ENCODE data around the gene NR2F6. TPM values are rescaled to one million over a fixed set of nuclear protein-coding genes. Genes with fewer than 3 reads are reported as not detected.
"Not testable (repeated sequence)": the region's sequence is repeated elsewhere in the genome, so short reads cannot be mapped to it uniquely, and the experiment has no call there.

Gene NR2F6
- polyA plus RNA-seq, 1 donor = 61.1 TPM

- WGBS (ENCODE audit: insufficient coverage, low lambda C conversion rate) = no CpG with 5 or more reads among the region's 7 CpGs
- H3K27ac ChIP-seq (ENCODE audit: low read length) = no peak overlapping the region
- H3K4me3 ChIP-seq (ENCODE audit: low read length) = no peak overlapping the region
These were observed 37.8 kb upstream of the NR2F6 start for GRCh38 chr19:17283504-17283996.

DNA sequence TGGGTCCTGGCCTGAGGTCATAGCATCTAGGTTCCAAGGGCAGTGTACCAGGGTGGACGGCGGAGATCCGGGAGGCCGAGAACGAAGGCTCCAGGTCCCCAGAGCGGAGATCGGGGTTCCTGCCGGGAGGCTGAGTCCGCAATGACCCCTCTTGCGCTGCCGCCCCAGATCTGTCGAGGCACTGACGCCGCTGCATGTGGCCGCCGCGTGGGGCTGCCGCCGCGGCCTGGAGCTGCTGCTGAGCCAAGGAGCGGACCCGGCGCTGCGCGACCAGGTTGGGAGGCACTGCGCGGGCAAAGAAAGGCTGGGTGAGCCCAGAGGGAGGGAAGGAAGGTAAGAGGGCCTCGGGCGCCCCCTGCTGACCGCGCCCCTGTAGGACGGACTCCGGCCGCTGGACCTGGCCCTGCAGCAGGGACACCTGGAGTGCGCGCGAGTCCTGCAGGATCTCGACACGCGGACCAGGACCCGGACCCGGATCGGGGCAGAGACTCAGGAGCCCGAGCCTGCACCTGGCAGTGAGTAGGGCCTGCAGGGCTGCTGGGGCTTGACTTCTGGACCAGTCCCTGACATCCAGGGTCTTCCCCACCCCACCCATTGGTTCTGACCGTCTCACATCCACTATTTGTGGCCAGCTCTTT, 36.9 kb upstream of the NR2F6 start:
- peaks cover 10% of the 10 kb centered on the region for H3K4me1 ChIP-seq (ENCODE audit: control insufficient read depth, insufficient read depth, low read length)
- WGBS (ENCODE audit: insufficient coverage, low lambda C conversion rate) = no CpG with 5 or more reads among the region's 45 CpGs
- peaks cover 12% of the 10 kb centered on the region for H3K36me3 ChIP-seq (ENCODE audit: control insufficient read depth, insufficient read depth, low read length)
- H3K9me3 ChIP-seq (ENCODE audit: control insufficient read depth, low read depth, low read length) = peaks cover 10% of the 10 kb centered on the region
- no peak overlapping the region for H3K4me3 ChIP-seq (ENCODE audit: low read length)
- no peak overlapping the region for H3K27ac ChIP-seq (ENCODE audit: low read length)
- peaks cover 17% of the 10 kb centered on the region for H3K27me3 ChIP-seq (ENCODE audit: control insufficient read depth, insufficient read depth, low read length)
- DNase-seq = peak; percentile 72 to 80

More at GRCh38 chr19:17283504-17283996, 37.8 kb upstream of the NR2F6 start:
- peaks cover 17% of the 10 kb centered on the region for H3K27me3 ChIP-seq (ENCODE audit: control insufficient read depth, insufficient read depth, low read length)
- peaks cover 10% of the 10 kb centered on the region for H3K9me3 ChIP-seq (ENCODE audit: control insufficient read depth, low read depth, low read length)
- peaks cover 10% of the 10 kb centered on the region for H3K4me1 ChIP-seq (ENCODE audit: control insufficient read depth, insufficient read depth, low read length)
- peaks cover 12% of the 10 kb centered on the region for H3K36me3 ChIP-seq (ENCODE audit: control insufficient read depth, insufficient read depth, low read length)
- DNase-seq = no peak

GRCh38 chr19:17281391-17282304, 35.9 kb upstream of the NR2F6 start, which contains the start of gene ANKLE1:
TSS of gene ANKLE1 (plus strand) at chr19:17281901. CDS start at chr19:17281921, 20 bp downstream.
- peaks cover 10% of the 10 kb centered on the region for H3K9me3 ChIP-seq (ENCODE audit: control insufficient read depth, low read depth, low read length)
- peak within 1 kb of the TSS; percentile 13 for H3K4me3 ChIP-seq (ENCODE audit: low read length)
- H3K36me3 ChIP-seq (ENCODE audit: control insufficient read depth, insufficient read depth, low read length) = peaks cover 19% of the 10 kb centered on the region
- WGBS (ENCODE audit: insufficient coverage, low lambda C conversion rate) = no CpG with 5 or more reads among the region's 75 CpGs
- no peak within 1 kb of the TSS for H3K27ac ChIP-seq (ENCODE audit: low read length)
- peak in 1 of 2 donors; percentile 30 for DNase-seq
- H3K27me3 ChIP-seq (ENCODE audit: control insufficient read depth, insufficient read depth, low read length) = peaks cover 17% of the 10 kb centered on the region
- H3K4me1 ChIP-seq (ENCODE audit: control insufficient read depth, insufficient read depth, low read length) = peaks cover 10% of the 10 kb centered on the region

- peaks cover 10% of the 10 kb centered on the region for H3K4me1 ChIP-seq (ENCODE audit: control insufficient read depth, insufficient read depth, low read length)
- peaks cover 39% of the 10 kb centered on the region for H3K36me3 ChIP-seq (ENCODE audit: control insufficient read depth, insufficient read depth, low read length)
- peaks cover 10% of the 10 kb centered on the region for H3K9me3 ChIP-seq (ENCODE audit: control insufficient read depth, low read depth, low read length)
- H3K4me3 ChIP-seq (ENCODE audit: low read length) = no peak overlapping the region
- H3K27me3 ChIP-seq (ENCODE audit: control insufficient read depth, insufficient read depth, low read length) = peaks cover 17% of the 10 kb centered on the region
- WGBS (ENCODE audit: insufficient coverage, low lambda C conversion rate) = no CpG with 5 or more reads among the region's 3 CpGs
- no peak overlapping the region for H3K27ac ChIP-seq (ENCODE audit: low read length)
- DNase-seq = no peak
These were observed 33.7 kb upstream of the NR2F6 start for GRCh38 chr19:17279436-17279835.

GRCh38 chr19:17275441-17276175, 29.9 kb upstream of the NR2F6 start:
- Histone ChIP-seq H3K4me1 (ENCODE audit: control insufficient read depth, insufficient read depth, low read length) (no peaks in the 10 kb centered on the region), H3K27ac (ENCODE audit: low read length) (no peak overlapping the region), H3K9me3 (ENCODE audit: control insufficient read depth, low read depth, low read length) (no peaks in the 10 kb centered on the region), H3K36me3 (ENCODE audit: control insufficient read depth, insufficient read depth, low read length) (peaks cover 60% of the 10 kb centered on the region), H3K4me3 (ENCODE audit: low read length) (no peak overlapping the region), H3K27me3 (ENCODE audit: control insufficient read depth, insufficient read depth, low read length) (no peaks in the 10 kb centered on the region)
- no peak for DNase-seq
- no CpG with 5 or more reads among the region's 19 CpGs for WGBS (ENCODE audit: insufficient coverage, low lambda C conversion rate)

GRCh38 chr19:17274892-17275291, 29.2 kb upstream of the NR2F6 start:
- not testable (repeated sequence) for DNase-seq; H3K27ac ChIP-seq (ENCODE audit: low read length); H3K4me1 ChIP-seq (ENCODE audit: control insufficient read depth, insufficient read depth, low read length); H3K27me3 ChIP-seq (ENCODE audit: control insufficient read depth, insufficient read depth, low read length); H3K9me3 ChIP-seq (ENCODE audit: control insufficient read depth, low read depth, low read length); H3K4me3 ChIP-seq (ENCODE audit: low read length)
- peaks cover 63% of the 10 kb centered on the region for H3K36me3 ChIP-seq (ENCODE audit: control insufficient read depth, insufficient read depth, low read length)
- no CpG with 5 or more reads among the region's 3 CpGs for WGBS (ENCODE audit: insufficient coverage, low lambda C conversion rate)

- no peak for DNase-seq
- peaks cover 23% of the 10 kb centered on the region for H3K36me3 ChIP-seq (ENCODE audit: control insufficient read depth, insufficient read depth, low read length)
These were observed 23.0 kb upstream of the NR2F6 start for GRCh38 chr19:17268754-17269153.

GRCh38 chr19:17266975-17267788, 21.5 kb upstream of the NR2F6 start, which contains the start of gene BABAM1:
TSS of gene BABAM1 (plus strand) at chr19:17267443. CDS start at chr19:17268807, 1,364 bp downstream.
- Histone ChIP-seq H3K4me3 (ENCODE audit: low read length) (peak within 1 kb of the TSS; percentile 78), H3K27ac (ENCODE audit: low read length) (peak within 1 kb of the TSS; percentile 35), H3K27me3 (ENCODE audit: control insufficient read depth, insufficient read depth, low read length) (no peaks in the 10 kb centered on the region), H3K36me3 (ENCODE audit: control insufficient read depth, insufficient read depth, low read length) (peaks cover 16% of the 10 kb centered on the region), H3K9me3 (ENCODE audit: control insufficient read depth, low read depth, low read length) (no peaks in the 10 kb centered on the region), H3K4me1 (ENCODE audit: control insufficient read depth, insufficient read depth, low read length) (peaks cover 6% of the 10 kb centered on the region)
- DNase-seq = peak; percentile 97 to 98
- WGBS (ENCODE audit: insufficient coverage, low lambda C conversion rate) = 0% methylated on average over 2 of the region's 27 CpGs

More at GRCh38 chr19:17268754-17269153, 23.0 kb upstream of the NR2F6 start:
- Histone ChIP-seq H3K27me3 (ENCODE audit: control insufficient read depth, insufficient read depth, low read length) (no peaks in the 10 kb centered on the region), H3K27ac (ENCODE audit: low read length) (no peak overlapping the region), H3K4me3 (ENCODE audit: low read length) (no peak overlapping the region), H3K9me3 (ENCODE audit: control insufficient read depth, low read depth, low read length) (no peaks in the 10 kb centered on the region), H3K4me1 (ENCODE audit: control insufficient read depth, insufficient read depth, low read length) (peaks cover 6% of the 10 kb centered on the region)
- WGBS (ENCODE audit: insufficient coverage, low lambda C conversion rate) = no CpG with 5 or more reads among the region's 13 CpGs

GRCh38 chr19:17266589-17266974, 20.9 kb upstream of the NR2F6 start:
- H3K27me3 ChIP-seq (ENCODE audit: control insufficient read depth, insufficient read depth, low read length) = no peaks in the 10 kb centered on the region
- H3K9me3 ChIP-seq (ENCODE audit: control insufficient read depth, low read depth, low read length) = no peaks in the 10 kb centered on the region
- 63% methylated on average over 4 of the region's 12 CpGs for WGBS (ENCODE audit: insufficient coverage, low lambda C conversion rate)
- H3K4me1 ChIP-seq (ENCODE audit: control insufficient read depth, insufficient read depth, low read length) = peaks cover 6% of the 10 kb centered on the region
- no peak for DNase-seq
- peaks cover 14% of the 10 kb centered on the region for H3K36me3 ChIP-seq (ENCODE audit: control insufficient read depth, insufficient read depth, low read length)
- no peak overlapping the region for H3K27ac ChIP-seq (ENCODE audit: low read length)
- H3K4me3 ChIP-seq (ENCODE audit: low read length) = no peak overlapping the region
